ENCODE measurements around the gene ADAT1. TPM values are rescaled to one million over a fixed set of nuclear protein-coding genes. Genes with fewer than 3 reads are reported as not detected.

The ADAT1 gene
- total RNA-seq, 1 donor from 2014 or later = 44.8 TPM

DNA sequence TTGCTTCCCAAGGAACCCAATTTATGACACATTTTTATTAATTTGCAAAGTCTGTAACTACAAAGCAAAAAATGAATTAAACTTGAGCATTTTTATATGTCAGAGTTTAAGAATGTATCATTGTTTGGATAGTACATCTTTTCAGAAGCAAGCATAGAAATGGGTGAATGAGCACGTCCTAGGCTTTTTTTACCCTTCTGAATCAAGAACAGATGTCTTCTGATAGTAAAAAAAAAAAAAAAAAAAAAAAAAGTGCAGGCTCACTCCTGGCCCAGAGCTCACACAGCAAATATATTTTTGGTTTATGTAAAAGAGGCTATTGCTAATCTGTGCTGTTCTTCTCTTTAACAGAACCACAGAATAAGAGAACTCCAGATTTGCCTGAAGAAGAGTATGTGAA is 30.8 kb upstream of the ADAT1 start:
- intact Hi-C loops (cut with DNase I) = no loop called here
- H3K4me1 ChIP-seq = peaks cover 36% of the 10 kb centered on the region
- no peak for ATAC-seq

DNA sequence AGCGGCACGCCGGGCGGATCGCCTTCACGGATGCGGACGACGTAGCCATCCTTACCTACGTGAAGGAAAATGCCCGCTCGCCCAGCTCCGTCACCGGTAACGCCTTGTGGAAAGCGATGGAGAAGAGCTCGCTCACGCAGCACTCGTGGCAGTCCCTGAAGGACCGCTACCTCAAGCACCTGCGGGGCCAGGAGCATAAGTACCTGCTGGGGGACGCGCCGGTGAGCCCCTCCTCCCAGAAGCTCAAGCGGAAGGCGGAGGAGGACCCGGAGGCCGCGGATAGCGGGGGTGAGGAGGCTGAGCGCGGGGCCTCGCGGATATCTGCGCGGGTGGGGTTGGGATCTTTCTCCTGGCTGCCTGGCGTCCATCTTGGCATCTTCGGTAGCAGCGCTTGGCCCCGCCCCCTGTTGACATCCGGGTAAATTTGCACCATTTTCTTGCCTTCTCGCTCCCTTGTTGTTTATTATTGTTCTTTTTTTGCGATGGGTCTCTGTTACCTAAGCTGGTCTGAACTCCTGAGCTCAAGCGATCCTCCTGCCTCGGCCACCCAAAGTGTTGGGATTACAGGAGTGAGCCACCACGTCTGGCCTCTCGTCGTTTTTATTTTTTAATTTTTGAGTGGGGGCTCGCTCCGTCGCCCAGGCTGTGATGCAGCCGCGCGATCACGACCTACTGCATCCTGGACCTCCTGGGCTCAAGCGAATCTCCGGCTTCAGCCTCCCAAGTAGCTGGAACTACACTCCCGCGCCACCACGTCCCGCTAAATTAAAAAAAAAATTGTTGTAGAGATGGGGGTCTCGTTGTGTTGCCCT is 25.4 kb upstream of the ADAT1 start:
- DNase-seq = peak; percentile 91
- TF ChIP-seq, protein P1, sequence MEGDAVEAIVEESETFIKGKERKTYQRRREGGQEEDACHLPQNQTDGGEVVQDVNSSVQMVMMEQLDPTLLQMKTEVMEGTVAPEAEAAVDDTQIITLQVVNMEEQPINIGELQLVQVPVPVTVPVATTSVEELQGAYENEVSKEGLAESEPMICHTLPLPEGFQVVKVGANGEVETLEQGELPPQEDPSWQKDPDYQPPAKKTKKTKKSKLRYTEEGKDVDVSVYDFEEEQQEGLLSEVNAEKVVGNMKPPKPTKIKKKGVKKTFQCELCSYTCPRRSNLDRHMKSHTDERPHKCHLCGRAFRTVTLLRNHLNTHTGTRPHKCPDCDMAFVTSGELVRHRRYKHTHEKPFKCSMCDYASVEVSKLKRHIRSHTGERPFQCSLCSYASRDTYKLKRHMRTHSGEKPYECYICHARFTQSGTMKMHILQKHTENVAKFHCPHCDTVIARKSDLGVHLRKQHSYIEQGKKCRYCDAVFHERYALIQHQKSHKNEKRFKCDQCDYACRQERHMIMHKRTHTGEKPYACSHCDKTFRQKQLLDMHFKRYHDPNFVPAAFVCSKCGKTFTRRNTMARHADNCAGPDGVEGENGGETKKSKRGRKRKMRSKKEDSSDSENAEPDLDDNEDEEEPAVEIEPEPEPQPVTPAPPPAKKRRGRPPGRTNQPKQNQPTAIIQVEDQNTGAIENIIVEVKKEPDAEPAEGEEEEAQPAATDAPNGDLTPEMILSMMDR (IDR thresholded peaks at IDR 0.05) = no peak
- Histone ChIP-seq H3K27me3 (no peaks in the 10 kb centered on the region), H3K27ac (peak overlapping the region; percentile 97), H3K4me1 (peaks cover 54% of the 10 kb centered on the region), H3K4me3 (peak overlapping the region; percentile 98), H3K9me3 (no peaks in the 10 kb centered on the region), H3K36me3 (peaks cover 20% of the 10 kb centered on the region)
- intact Hi-C loops (cut with DNase I) = no loop called here
- ATAC-seq = peak; percentile 77

More for the DNA sequence above, 30.8 kb upstream of the ADAT1 start:
- no peak for DNase-seq
- Histone ChIP-seq H3K36me3 (peaks cover 49% of the 10 kb centered on the region), H3K9me3 (no peaks in the 10 kb centered on the region), H3K27ac (no peak overlapping the region), H3K4me3 (no peak overlapping the region), H3K27me3 (no peaks in the 10 kb centered on the region)
- TF ChIP-seq, protein P1 (IDR thresholded peaks at IDR 0.05) = no peak

DNA sequence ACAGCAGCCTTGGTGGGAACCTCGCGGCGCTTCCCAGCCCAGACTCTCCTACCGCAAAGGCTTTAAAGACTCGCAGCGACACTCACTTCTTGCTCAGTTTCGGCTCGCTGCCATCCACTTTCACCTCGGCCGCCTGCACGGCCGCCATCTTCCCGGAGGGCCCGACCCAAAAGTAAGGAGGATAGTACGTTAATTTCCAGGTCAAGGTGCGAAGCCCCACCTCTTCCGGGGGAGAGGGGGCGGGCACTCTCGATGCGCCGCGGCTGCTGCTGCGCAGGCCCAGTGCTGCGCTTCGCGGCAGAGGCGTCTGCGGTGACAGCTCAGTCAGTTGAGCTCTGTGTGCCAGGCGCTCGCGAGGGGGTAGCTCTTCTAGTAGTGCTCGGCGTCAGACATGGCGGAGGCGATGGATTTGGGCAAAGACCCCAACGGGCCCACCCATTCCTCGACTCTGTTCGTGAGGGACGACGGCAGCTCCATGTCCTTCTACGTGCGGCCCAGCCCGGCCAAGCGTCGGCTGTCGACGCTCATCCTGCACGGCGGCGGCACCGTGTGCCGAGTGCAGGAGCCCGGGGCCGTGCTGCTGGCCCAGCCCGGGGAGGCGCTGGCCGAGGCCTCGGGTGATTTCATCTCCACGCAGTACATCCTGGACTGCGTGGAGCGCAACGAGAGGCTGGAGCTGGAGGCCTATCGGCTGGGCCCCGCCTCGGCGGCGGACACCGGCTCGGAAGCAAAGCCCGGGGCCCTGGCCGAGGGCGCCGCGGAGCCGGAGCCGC is 24.6 kb upstream of the ADAT1 start, which contains the start of the genes KARS1 and TERF2IP:
Gene KARS1 (minus strand): TSS at position 174 of the 773 bp plus-strand sequence. CDS start 26 bp downstream, at position 148.
Gene TERF2IP (plus strand): TSS at position 282 of the 773 bp plus-strand sequence. CDS start 110 bp downstream, at position 392.
- TF ChIP-seq, protein P1 (IDR thresholded peaks at IDR 0.05) = no peak
- intact Hi-C loops (cut with DNase I) = no loop called here
- H3K27me3 ChIP-seq = no peaks in the 10 kb centered on the region
- peak; percentile 96 for DNase-seq
- H3K4me1 ChIP-seq = peaks cover 46% of the 10 kb centered on the region
- H3K4me3 ChIP-seq = peak within 1 kb of the TSS; percentile 98
- peaks cover 24% of the 10 kb centered on the region for H3K36me3 ChIP-seq
- peak; percentile 98 for ATAC-seq
- H3K9me3 ChIP-seq = no peaks in the 10 kb centered on the region
- peak within 1 kb of the TSS; percentile 97 for H3K27ac ChIP-seq

DNA sequence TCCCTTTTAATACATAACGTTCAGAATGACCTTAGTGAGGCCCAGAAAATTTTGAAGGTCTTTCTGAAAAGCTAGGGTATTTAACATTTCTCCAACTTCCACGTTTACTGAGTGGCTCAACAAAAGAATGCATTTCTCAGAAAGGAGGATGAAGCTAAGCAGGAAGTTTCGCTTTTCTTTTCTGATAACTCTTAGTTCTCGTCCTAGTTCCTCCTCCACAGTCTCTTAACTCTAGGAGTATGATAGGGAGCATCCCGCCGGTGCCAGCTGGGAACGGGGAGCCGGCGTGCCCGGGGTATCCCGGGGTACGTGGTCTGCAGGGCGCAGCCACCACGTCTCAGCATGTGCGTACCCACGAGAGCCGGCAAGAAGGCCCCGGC is 24.0 kb upstream of the ADAT1 start:
- Histone ChIP-seq H3K36me3 (peaks cover 27% of the 10 kb centered on the region), H3K27me3 (no peaks in the 10 kb centered on the region), H3K4me1 (peaks cover 40% of the 10 kb centered on the region), H3K27ac (peak overlapping the region; percentile 97), H3K9me3 (no peaks in the 10 kb centered on the region), H3K4me3 (peak overlapping the region; percentile 98)
- TF ChIP-seq, protein P1 (IDR thresholded peaks at IDR 0.05) = no peak
- DNase-seq = no peak
- intact Hi-C loops (cut with DNase I) = no loop called here
- peak; percentile 34 for ATAC-seq

DNA sequence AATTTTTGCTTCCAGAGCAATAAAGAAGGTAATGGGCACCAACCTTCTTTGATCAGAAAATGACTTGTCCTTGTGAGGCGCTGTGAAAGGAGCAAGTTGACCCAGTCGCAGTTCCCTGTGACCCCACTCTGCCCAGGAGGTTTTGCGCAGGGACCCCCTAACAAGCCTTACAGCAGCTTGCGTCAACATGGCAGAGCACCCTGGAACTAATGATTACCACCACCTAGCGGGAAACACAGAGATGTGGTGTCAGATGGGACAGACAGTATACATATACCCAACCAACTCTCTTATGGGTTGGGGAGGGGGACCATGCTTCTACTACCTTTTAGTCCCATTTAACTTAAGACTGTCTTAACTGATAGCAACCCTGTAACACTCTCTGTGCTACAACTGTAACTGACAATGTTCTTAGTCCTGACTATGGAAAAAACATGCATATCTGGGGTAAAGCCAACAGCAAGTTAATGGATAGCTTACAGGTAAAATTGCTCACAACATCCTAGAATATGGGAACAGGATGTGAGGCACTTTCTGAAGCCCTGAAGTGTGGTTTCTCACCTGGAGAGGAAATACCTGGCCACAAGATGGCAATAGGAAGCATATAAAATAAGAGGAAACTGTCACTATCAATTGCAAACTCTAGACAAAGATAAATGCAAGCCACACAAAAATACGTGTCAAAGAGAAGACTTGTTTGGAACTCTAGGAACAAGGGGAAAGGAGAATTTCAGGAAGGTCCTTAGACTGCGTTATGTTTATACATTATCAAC is 21.3 kb upstream of the ADAT1 start:
- Histone ChIP-seq H3K4me3 (no peak overlapping the region), H3K36me3 (peaks cover 54% of the 10 kb centered on the region), H3K9me3 (no peaks in the 10 kb centered on the region), H3K27ac (no peak overlapping the region), H3K4me1 (peaks cover 20% of the 10 kb centered on the region), H3K27me3 (no peaks in the 10 kb centered on the region)
- TF ChIP-seq, protein P1 (IDR thresholded peaks at IDR 0.05) = no peak
- ATAC-seq = no peak
- no peak for DNase-seq
- intact Hi-C loops (cut with DNase I) = no loop called here

All from upper lobe of right lung (tissue), 1 donor.